BJ (cell line): Measurements from ENCODE around the gene DPEP1. TPM values are rescaled to one million over a fixed set of nuclear protein-coding genes. Genes with fewer than 3 reads are reported as not detected.
A peak's percentile ranks its signal among the peaks of the same experiment; 100 is the strongest.

Experiments used
- CTCF ChIA-PET: fragments of 350-600 bp; formaldehyde crosslinking; extraction: SDS; loops from one replicate; lab custom pipeline; 2021; ENCODE audit warnings: antibody characterized with exemption, inconsistent platforms; lab: Yijun Ruan, JAX
- POLR2A ChIA-PET: fragments of 300-600 bp; sonication (Branson Sonifier 250); formaldehyde crosslinking; extraction: SDS; loops from one replicate; lab custom pipeline; 2021; ENCODE audit warnings: antibody characterized with exemption; lab: Charles Lee
- DNase-seq: peaks from one replicate; pipeline ENCODE4 v3.0.0-alpha.2; 2011; ENCODE audit warnings: low read depth
- H3K27me3 ChIP-seq: 2 replicates; pipeline ENCODE4 v1.6.0; 2011; ENCODE audit warnings: low read length; ENCODE audit not compliant: control insufficient read depth, insufficient read depth
- H3K36me3 ChIP-seq: 2 replicates; pipeline ENCODE4 v1.5.1; 2011; ENCODE audit warnings: low read length; ENCODE audit not compliant: control insufficient read depth, insufficient read depth
- H3K4me3 ChIP-seq: 2 replicates; pipeline ENCODE4 v1.5.1; 2011; ENCODE audit warnings: low read depth, mild to moderate bottlenecking, control low read depth, low read length
- polyA plus RNA-seq: library from polyadenylated mRNA; depleted of rRNA; stranded (reverse); fragments of >200 nt; gene quantifications from 2 replicates; pipeline ENCODE4 v1.2.3, GENCODE V29; 2011
- TF ChIP-seq, protein P1 (sequence below): IDR thresholded peaks from 2 replicates; pipeline ENCODE4 v1.5.1; 2011; ENCODE audit warnings: low read depth, mild to moderate bottlenecking, control low read depth, inconsistent platforms, low read length, moderate library complexity; ENCODE audit not compliant: insufficient read depth

The DPEP1 gene
- polyA plus RNA-seq, 1 experiment, result not detected

- POLR2A ChIA-PET, result no interaction called here
- Histone ChIP-seq H3K27me3 (no peaks in the 10 kb centered on the region), H3K4me3 (no peak overlapping the region), H3K36me3 (peaks cover 15% of the 10 kb centered on the region)
- TF ChIP-seq, protein P1, sequence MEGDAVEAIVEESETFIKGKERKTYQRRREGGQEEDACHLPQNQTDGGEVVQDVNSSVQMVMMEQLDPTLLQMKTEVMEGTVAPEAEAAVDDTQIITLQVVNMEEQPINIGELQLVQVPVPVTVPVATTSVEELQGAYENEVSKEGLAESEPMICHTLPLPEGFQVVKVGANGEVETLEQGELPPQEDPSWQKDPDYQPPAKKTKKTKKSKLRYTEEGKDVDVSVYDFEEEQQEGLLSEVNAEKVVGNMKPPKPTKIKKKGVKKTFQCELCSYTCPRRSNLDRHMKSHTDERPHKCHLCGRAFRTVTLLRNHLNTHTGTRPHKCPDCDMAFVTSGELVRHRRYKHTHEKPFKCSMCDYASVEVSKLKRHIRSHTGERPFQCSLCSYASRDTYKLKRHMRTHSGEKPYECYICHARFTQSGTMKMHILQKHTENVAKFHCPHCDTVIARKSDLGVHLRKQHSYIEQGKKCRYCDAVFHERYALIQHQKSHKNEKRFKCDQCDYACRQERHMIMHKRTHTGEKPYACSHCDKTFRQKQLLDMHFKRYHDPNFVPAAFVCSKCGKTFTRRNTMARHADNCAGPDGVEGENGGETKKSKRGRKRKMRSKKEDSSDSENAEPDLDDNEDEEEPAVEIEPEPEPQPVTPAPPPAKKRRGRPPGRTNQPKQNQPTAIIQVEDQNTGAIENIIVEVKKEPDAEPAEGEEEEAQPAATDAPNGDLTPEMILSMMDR, result no peak
- CTCF ChIA-PET, result interaction anchor here (1.1 to 1.2 kb wide), 3 partner anchors 11 to 89 kb away, joined by 3 read pairs; no protein-coding TSS in a partner anchor
- no peak for DNase-seq
Observed at GRCh38 chr16:89655062-89655643, 41.7 kb downstream of the DPEP1 start.

DNA sequence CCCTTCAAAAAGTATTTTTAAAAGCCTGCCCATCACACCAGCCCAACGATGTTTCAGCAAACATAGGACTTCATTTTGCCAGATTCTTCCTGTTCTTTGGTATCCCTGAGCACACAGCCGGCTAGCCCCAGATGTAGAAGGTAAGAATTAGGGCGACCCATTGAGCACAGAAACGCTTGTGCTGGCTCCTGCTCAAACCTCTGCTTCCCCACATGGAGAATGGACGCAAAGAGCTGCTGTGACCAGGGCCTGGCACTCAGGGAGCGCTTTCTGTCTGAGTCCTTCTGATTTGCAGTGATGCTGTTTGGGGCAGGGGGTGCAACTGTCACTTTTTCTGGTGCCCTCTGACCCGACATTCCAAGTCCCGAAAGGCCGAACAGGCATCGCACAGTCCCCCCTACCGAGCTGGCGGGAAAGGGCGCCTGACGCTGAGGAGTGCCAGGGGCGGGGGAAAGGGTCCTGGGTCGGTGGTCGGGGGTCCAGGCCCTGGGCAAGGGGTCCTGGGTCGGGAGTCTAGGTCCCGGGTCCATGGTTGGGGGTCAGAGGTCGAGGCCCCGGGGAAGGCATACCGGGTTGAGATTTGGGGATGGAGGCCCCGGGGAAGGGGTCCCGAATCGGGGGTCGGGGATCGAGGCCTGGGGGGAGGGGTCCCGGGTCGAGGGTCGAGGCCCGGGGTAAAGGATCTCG lies 43.1 kb downstream of the DPEP1 start:
- no peak for DNase-seq
- TF ChIP-seq, protein P1, result no peak
- peaks cover 9% of the 10 kb centered on the region for H3K36me3 ChIP-seq
- no peaks in the 10 kb centered on the region for H3K27me3 ChIP-seq
- POLR2A ChIA-PET, result no interaction called here
- peak overlapping the region; percentile 84 for H3K4me3 ChIP-seq
- CTCF ChIA-PET, result interaction anchor here (2.2 kb wide), 1 partner anchor 205 kb away, joined by 4 read pairs; no protein-coding TSS in a partner anchor

- peaks cover 6% of the 10 kb centered on the region for H3K36me3 ChIP-seq
- peak within 1 kb of the TSS; percentile 84 for H3K4me3 ChIP-seq
- ChIA-PET CTCF (interaction anchor here (0.7 to 2.2 kb wide), 3 partner anchors 16 to 204 kb away, joined by 3 to 4 read pairs (median 3); no protein-coding TSS in a partner anchor), POLR2A (interaction anchor here (0.6 kb wide), 2 partner anchors 14 to 34 kb away, joined by 3 to 8 read pairs; no protein-coding TSS in a partner anchor)
- TF ChIP-seq, protein P1, result no peak
- H3K27me3 ChIP-seq, result no peaks in the 10 kb centered on the region
- DNase-seq, result peak; percentile 23
Observed at GRCh38 chr16:89657442-89658220, 44.2 kb downstream of the DPEP1 start, which contains the start of the genes CHMP1A and SPATA33. Gene CHMP1A, minus strand, starts transcription at chr16:89657708. Its CDS starts 120 bp downstream, at chr16:89657588. Gene SPATA33, plus strand, starts transcription at chr16:89657836. Its CDS starts 76 bp downstream, at chr16:89657912.

DNA sequence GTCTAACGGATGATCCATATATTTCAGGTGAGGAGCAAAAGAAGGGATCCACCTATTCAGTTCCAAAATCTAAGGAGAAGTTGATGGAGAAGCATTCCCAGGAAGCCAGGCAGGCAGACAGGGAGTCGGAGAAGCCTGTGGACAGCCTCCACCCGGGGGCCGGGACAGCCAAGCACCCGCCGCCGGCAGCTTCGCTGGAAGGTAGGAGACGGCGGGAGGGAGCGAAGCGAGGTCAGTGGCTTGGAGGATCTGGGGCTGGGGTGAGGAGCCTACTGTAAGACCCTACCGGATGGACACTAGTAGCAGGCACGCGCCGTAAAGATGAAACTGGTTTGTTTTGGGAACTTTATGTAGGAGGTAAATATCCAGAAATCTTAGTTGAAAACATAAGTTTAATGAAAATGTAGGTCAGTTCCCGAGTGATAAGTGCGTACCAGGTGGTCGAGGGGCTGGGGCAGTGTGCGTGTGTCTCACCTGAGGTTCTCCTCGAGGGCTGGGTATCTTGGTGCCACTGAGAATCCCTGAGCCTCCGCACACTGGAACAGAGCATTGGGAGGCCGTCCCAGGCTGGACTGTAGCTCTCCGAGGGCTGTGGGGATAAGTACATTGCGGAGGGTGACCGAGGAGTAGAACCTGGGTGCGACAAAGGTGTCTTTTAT lies 44.9 kb downstream of the DPEP1 start:
- H3K36me3 ChIP-seq, result peaks cover 5% of the 10 kb centered on the region
- H3K27me3 ChIP-seq, result no peaks in the 10 kb centered on the region
- POLR2A ChIA-PET, result no interaction called here
- DNase-seq, result no peak
- TF ChIP-seq, protein P1, result no peak
- CTCF ChIA-PET, result interaction anchor here (2.2 kb wide), 1 partner anchor 203 kb away, joined by 4 read pairs; no protein-coding TSS in a partner anchor
- H3K4me3 ChIP-seq, result peak overlapping the region; percentile 84
